HepG2 (cell line): ENCODE data around the gene CDT1. TPM values are rescaled to one million over a fixed set of nuclear protein-coding genes. Genes with fewer than 3 reads are reported as not detected.

Experiments
- AHR ChIP-seq: IDR thresholded peaks from 2 replicates; pipeline ENCODE4 v1.6.1; 2018; ENCODE audit warnings: missing genetic modification reagents, missing compliant biosample characterization
- ARID5B ChIP-seq: IDR thresholded peaks from 2 replicates; pipeline ENCODE4 v1.4.0; 2020; ENCODE audit warnings: mild to moderate bottlenecking, missing genetic modification reagents
- CBFB ChIP-seq: sonication (generic); formaldehyde crosslinking; IDR thresholded peaks from 2 replicates; pipeline ENCODE4 v1.4.0; 2020; ENCODE audit warnings: missing genetic modification reagents
- ELF3 ChIP-seq: IDR thresholded peaks from 2 replicates; pipeline ENCODE4 v1.6.1; 2016; ENCODE audit warnings: missing genetic modification reagents, missing compliant biosample characterization
- FOXA1 ChIP-seq, 2 experiments: fragments of 450-650 bp in 1 of 2; sonication (generic) in 1 of 2; formaldehyde crosslinking in 1 of 2; IDR thresholded peaks; 2 replicates each; pipeline versions ENCODE4 v1.4.0 to v1.6.1; 2016 to 2020; ENCODE audit warnings: missing genetic modification reagents in 1 of 2
- FOXC1 ChIP-seq: sonication (generic); formaldehyde crosslinking; IDR thresholded peaks from 2 replicates; pipeline ENCODE4 v1.8.0; 2022; ENCODE audit warnings: mild to moderate bottlenecking, missing genetic modification reagents, borderline replicate concordance
- HOMEZ ChIP-seq: IDR thresholded peaks from 2 replicates; pipeline ENCODE4 v1.6.1; 2016; ENCODE audit warnings: low read depth
- HOXA3 ChIP-seq: sonication (generic); formaldehyde crosslinking; IDR thresholded peaks from 2 replicates; pipeline ENCODE4 v1.5.0; 2020; ENCODE audit warnings: missing genetic modification reagents
- MZF1 ChIP-seq: sonication (generic); formaldehyde crosslinking; IDR thresholded peaks from 2 replicates; pipeline ENCODE4 v1.8.1; 2023; ENCODE audit warnings: mild to moderate bottlenecking, missing genetic modification reagents, borderline replicate concordance
- PATZ1 ChIP-seq: sonication (generic); formaldehyde crosslinking; IDR thresholded peaks from 2 replicates; pipeline ENCODE4 v1.4.0; 2020; ENCODE audit warnings: missing genetic modification reagents
- SNAPC2 ChIP-seq: sonication (generic); formaldehyde crosslinking; IDR thresholded peaks from 2 replicates; pipeline ENCODE4 v1.8.1; 2022; ENCODE audit warnings: mild to moderate bottlenecking, missing genetic modification reagents
- SP4 ChIP-seq: sonication (generic); formaldehyde crosslinking; IDR thresholded peaks from 2 replicates; pipeline ENCODE4 v1.8.1; 2023; ENCODE audit warnings: mild to moderate bottlenecking, missing genetic modification reagents
- SP5 ChIP-seq: IDR thresholded peaks from 2 replicates; pipeline ENCODE4 v1.6.1; 2016; ENCODE audit warnings: low read depth, borderline replicate concordance
- SSRP1 ChIP-seq: IDR thresholded peaks from 2 replicates; pipeline ENCODE4 v1.6.1; 2016; ENCODE audit warnings: control low read depth
- TRIM24 ChIP-seq: sonication (generic); formaldehyde crosslinking; IDR thresholded peaks from 2 replicates; pipeline ENCODE4 v1.8.0; 2022; ENCODE audit warnings: mild to moderate bottlenecking, missing genetic modification reagents
- XRCC5 ChIP-seq: fragments of 200-400 bp; formaldehyde crosslinking; optimal IDR thresholded peaks from 2 replicates; pipeline ENCODE3; 2017; ENCODE audit warnings: mild to moderate bottlenecking, low read length
- ZBTB7A ChIP-seq: sonication (generic); formaldehyde crosslinking; IDR thresholded peaks from 2 replicates; pipeline ENCODE4 v1.8.0; 2022; ENCODE audit warnings: mild to moderate bottlenecking, missing genetic modification reagents
- ZNF205 ChIP-seq: IDR thresholded peaks from 2 replicates; pipeline ENCODE4 v1.6.1; 2018; ENCODE audit warnings: missing biosample characterization, missing genetic modification reagents
- ZNF691 ChIP-seq: sonication (generic); formaldehyde crosslinking; IDR thresholded peaks from 2 replicates; pipeline ENCODE4 v1.4.0; 2020; ENCODE audit warnings: missing genetic modification reagents, low read depth, mild to moderate bottlenecking, borderline replicate concordance
- polyA plus RNA-seq, 8 experiments: library from polyadenylated mRNA; depleted of rRNA in 3 of 8; stranded (reverse) in 7 of 8; unstranded in 1 of 8; fragments of >200 nt; fragmentation: Illumina TruSeq in 4 of 8; extraction: Trizol in 4 of 8; gene quantifications; 2 replicates each; pipeline versions ENCODE4 v1.2.1 to v1.2.3, GENCODE V29; 2011 to 2016; ENCODE audit warnings: low read depth in 4 of 8, missing spikeins in 1 of 8, mixed read lengths in 1 of 8; ENCODE audit not compliant: insufficient read depth in 1 of 8
- total RNA-seq, 5 experiments: library from RNA; depleted of rRNA; stranded (reverse); fragments of >200 nt; fragmentation: Illumina TruSeq; extraction: Trizol; gene quantifications; 2 replicates each; pipeline ENCODE4 v1.2.3, GENCODE V29; 2016; ENCODE audit warnings: low read depth in 1 of 5

Gene CDT1
- total and polyA plus RNA-seq, 2 of the 13 experiments (the other 11 are each of a cell fraction or from before 2014, with no cell fraction given): 23.1 to 23.8 TPM

GRCh38 chr16:88770461-88771293 lies 32.9 kb upstream of the CDT1 start (continued):
- TF ChIP-seq HOXA3 (peak; percentile 40; the same call in 1 of the 2 replicates), FOXC1 (CRISPR knock-in tag) (peak; percentile 52; the same call in 1 of the 2 replicates), SNAPC2 (0 out of 2 replicates have a peak, but pooled peaks have one; percentile 19), CBFB (no peak; the same call in 1 of the 2 replicates), ARID5B (CRISPR knock-in tag) (0 out of 2 replicates have a peak, but pooled peaks have one; percentile 36), SSRP1 (CRISPR knock-in tag) (peak; percentile 56), AHR (CRISPR knock-in tag) (0 out of 2 replicates have a peak, but pooled peaks have one; percentile 7), TRIM24 (CRISPR knock-in tag) (no peak), ZNF691 (peak; percentile 18; the same call in 1 of the 2 replicates), HOMEZ (CRISPR knock-in tag) (no peak), SP5 (CRISPR knock-in tag) (peak; percentile 97), XRCC5 (peak; percentile 71), SP4 (CRISPR knock-in tag) (peak; percentile 44; the same call in 1 of the 2 replicates), ZNF205 (CRISPR knock-in tag) (peak; percentile 60), PATZ1 (CRISPR knock-in tag) (peak; percentile 97), MZF1 (no peak), ELF3 (CRISPR knock-in tag) (0 out of 2 replicates have a peak, but pooled peaks have one; percentile 14), ZBTB7A (CRISPR knock-in tag) (0 out of 2 replicates have a peak, but pooled peaks have one; percentile 38), FOXA1 (IDR thresholded peaks at IDR 0.05) (no peak), FOXA1 (CRISPR knock-in tag; IDR thresholded peaks at IDR 0.05) (no peak)
